ENCODE results near the gene FIBCD1. TPM values are rescaled to one million over a fixed set of nuclear protein-coding genes. Genes with fewer than 3 reads are reported as not detected.
"Not testable (repeated sequence)": the region's sequence is repeated elsewhere in the genome, so short reads cannot be mapped to it uniquely, and the experiment has no call there.

The FIBCD1 gene
- total RNA-seq, 2 experiments from 2014 or later, result not detected

DNA sequence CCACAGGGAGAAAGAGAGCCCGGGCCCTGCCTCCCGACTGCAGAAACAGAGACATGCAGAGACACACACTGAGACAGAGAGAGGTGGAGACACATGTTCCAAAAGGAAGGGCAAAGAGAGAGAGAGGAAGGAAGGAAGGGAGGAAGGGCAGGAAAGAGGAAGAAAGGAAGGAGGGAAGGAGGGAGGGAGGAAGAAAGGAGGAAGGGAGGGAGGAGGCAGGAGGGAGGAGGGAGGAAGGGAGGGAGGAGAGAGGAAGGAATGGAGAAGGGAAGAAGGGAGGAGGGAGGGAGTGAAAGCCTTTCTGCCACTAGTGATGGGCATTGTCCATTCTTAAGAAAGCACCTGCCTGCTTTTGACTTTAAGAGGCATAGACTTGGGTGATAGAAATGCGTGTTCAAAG, 31.8 kb upstream of the FIBCD1 start:
- H3K9me3 Mint-ChIP-seq, result no peaks in the 10 kb centered on the region
- no peak overlapping the region for H3K4me3 Mint-ChIP-seq
- intact Hi-C loops (cut with micrococcal nuclease), result no loop called here
- DNase-seq, result no peak
- H3K27ac Mint-ChIP-seq, result no peak overlapping the region
- no peaks in the 10 kb centered on the region for H3K36me3 Mint-ChIP-seq (ENCODE audit: low read depth)
- H3K27me3 Mint-ChIP-seq (ENCODE audit: low read depth), result peaks cover 18% of the 10 kb centered on the region
- CTCF ChIA-PET, result no interaction called here
- no peaks in the 10 kb centered on the region for H3K4me1 Mint-ChIP-seq (ENCODE audit: low read depth)

- Mint-ChIP-seq H3K36me3 (ENCODE audit: low read depth) (no peaks in the 10 kb centered on the region), H3K27ac (no peak overlapping the region), H3K4me3 (no peak overlapping the region), H3K9me3 (no peaks in the 10 kb centered on the region), H3K27me3 (ENCODE audit: low read depth) (peaks cover 18% of the 10 kb centered on the region), H3K4me1 (ENCODE audit: low read depth) (no peaks in the 10 kb centered on the region)
- CTCF ChIA-PET, result no interaction called here
- intact Hi-C loops (cut with micrococcal nuclease), result no loop called here
- DNase-seq, result no peak
These were observed 31.0 kb upstream of the FIBCD1 start for GRCh38 chr9:130970052-130970451.

DNA sequence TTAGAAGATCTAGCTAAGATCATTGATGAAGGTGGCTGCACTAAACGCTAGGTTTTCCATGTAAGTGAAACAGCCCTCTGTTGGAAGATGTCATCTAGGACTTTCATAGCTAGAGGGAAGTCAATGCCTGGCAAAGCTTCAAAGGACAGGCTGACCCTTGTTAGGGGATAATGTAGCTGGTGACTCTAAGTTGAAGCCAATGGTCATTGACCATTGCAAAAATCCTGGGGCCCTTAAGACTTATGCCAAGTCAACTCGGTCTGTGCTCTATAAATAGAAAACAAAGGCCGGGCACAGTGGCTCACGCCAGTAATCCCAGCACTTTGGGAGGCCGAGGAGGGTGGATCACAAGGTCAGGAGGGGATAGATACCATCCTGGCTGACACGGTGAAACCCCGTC, 26.6 kb upstream of the FIBCD1 start:
- H3K27ac Mint-ChIP-seq, result no peak overlapping the region
- DNase-seq, result no peak
- no peak overlapping the region for H3K4me3 Mint-ChIP-seq
- H3K9me3 Mint-ChIP-seq, result no peaks in the 10 kb centered on the region
- no peaks in the 10 kb centered on the region for H3K27me3 Mint-ChIP-seq (ENCODE audit: low read depth)
- intact Hi-C loops (cut with micrococcal nuclease), result no loop called here
- H3K36me3 Mint-ChIP-seq (ENCODE audit: low read depth), result no peaks in the 10 kb centered on the region
- CTCF ChIA-PET, result interaction anchor here (0.6 to 1.3 kb wide), 2 partner anchors 81 to 146 kb away, joined by 3 to 6 read pairs; no protein-coding TSS in a partner anchor
- H3K4me1 Mint-ChIP-seq (ENCODE audit: low read depth), result no peaks in the 10 kb centered on the region

GRCh38 chr9:130963916-130964315, 24.9 kb upstream of the FIBCD1 start:
- Mint-ChIP-seq H3K4me1 (ENCODE audit: low read depth) (no peaks in the 10 kb centered on the region), H3K36me3 (ENCODE audit: low read depth) (peaks cover under 1% of the 10 kb centered on the region), H3K27me3 (ENCODE audit: low read depth) (no peaks in the 10 kb centered on the region), H3K27ac (no peak overlapping the region), H3K9me3 (peaks cover under 1% of the 10 kb centered on the region), H3K4me3 (no peak overlapping the region)
- intact Hi-C loops (cut with micrococcal nuclease), result no loop called here
- DNase-seq, result no peak
- CTCF ChIA-PET, result no interaction called here

DNA sequence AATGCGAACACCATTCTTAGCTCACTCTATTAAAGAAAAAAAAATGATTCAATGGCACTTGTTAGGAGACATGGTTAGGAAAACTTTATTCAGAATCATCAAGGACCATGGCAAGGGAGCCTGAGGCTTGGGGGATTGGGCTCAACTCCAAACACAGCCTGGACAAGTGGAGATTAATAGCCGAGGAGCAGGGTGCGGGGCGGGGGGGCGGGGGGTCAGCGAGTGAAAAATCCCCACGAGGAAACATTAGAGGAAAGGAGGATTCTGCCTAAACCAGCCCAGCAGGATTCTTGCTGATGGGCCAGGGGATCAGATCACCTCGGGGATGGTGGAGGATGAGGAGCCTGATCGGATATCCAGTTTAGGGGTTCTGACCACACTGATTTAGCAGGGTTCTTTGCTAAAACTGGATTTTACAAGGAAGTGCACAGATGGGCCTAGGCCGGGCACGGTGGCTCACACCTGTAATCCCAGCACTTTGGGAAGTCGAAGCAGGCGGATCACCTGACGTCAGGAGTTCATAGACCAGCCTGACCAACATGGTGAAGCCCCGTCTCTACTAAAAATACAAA, 24.4 kb upstream of the FIBCD1 start:
- peaks cover 4% of the 10 kb centered on the region for H3K9me3 Mint-ChIP-seq
- no peak overlapping the region for H3K4me3 Mint-ChIP-seq
- DNase-seq, result no peak
- no peak overlapping the region for H3K27ac Mint-ChIP-seq
- no peaks in the 10 kb centered on the region for H3K27me3 Mint-ChIP-seq (ENCODE audit: low read depth)
- CTCF ChIA-PET, result no interaction called here
- peaks cover 2% of the 10 kb centered on the region for H3K36me3 Mint-ChIP-seq (ENCODE audit: low read depth)
- intact Hi-C loops (cut with micrococcal nuclease), result no loop called here
- H3K4me1 Mint-ChIP-seq (ENCODE audit: low read depth), result no peaks in the 10 kb centered on the region

- Mint-ChIP-seq H3K4me1 (ENCODE audit: low read depth) (no peaks in the 10 kb centered on the region), H3K36me3 (ENCODE audit: low read depth) (peaks cover 2% of the 10 kb centered on the region), H3K4me3 (no peak overlapping the region), H3K27ac (no peak overlapping the region), H3K27me3 (ENCODE audit: low read depth) (no peaks in the 10 kb centered on the region), H3K9me3 (peaks cover 5% of the 10 kb centered on the region)
- CTCF ChIA-PET, result no interaction called here
- no peak for DNase-seq
- intact Hi-C loops (cut with micrococcal nuclease), result no loop called here
These were observed 23.6 kb upstream of the FIBCD1 start for GRCh38 chr9:130962418-130963316.

DNA sequence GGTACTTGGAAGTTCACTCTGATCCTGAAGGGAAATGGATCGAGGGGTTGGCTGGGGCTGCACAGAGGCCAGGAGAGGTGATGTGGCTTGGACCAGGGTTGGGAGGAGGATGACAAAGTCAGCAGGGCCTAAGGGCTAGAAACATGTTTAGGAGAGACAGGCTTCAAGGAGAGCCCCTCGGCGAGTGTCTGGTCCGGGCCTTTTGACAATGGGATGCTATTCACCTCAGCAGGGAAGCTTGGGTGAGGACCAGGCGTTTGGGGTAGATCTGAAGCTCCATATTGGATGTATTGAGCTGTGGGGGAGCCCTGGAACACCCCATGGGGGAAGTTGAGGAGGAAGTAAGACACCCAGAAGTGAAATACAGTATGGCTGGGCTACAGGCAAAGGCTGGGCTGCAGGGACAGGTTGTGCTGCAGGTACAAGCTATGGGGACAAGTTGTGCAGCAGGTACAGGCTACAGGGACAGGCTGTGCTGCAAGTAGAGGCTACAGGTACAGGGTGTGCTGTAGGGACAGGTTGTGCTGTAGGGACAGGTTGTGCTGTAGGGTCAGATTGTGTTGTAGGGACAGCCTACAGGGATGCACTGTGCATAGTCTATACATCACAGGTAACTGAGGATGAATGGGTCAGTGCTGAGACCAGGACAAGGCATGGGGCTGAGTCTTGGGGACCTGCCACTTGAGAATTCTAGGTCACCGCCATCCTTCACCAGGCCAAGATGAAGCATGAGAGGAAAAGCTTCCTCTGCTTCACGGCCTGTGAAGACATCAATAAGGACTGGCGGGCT, 22.7 kb upstream of the FIBCD1 start:
- no peak overlapping the region for H3K4me3 Mint-ChIP-seq

GRCh38 chr9:130960522-130961378, 21.7 kb upstream of the FIBCD1 start:
- H3K27ac Mint-ChIP-seq, result no peak overlapping the region
- CTCF ChIA-PET, result no interaction called here

More for the DNA sequence above, 22.7 kb upstream of the FIBCD1 start:
- intact Hi-C loops (cut with micrococcal nuclease), result no loop called here
- CTCF ChIA-PET, result no interaction called here
- Mint-ChIP-seq H3K4me1 (ENCODE audit: low read depth) (no peaks in the 10 kb centered on the region), H3K36me3 (ENCODE audit: low read depth) (peaks cover 2% of the 10 kb centered on the region), H3K27me3 (ENCODE audit: low read depth) (no peaks in the 10 kb centered on the region), H3K9me3 (peaks cover 5% of the 10 kb centered on the region), H3K27ac (no peak overlapping the region)
- DNase-seq, result no peak

DNA sequence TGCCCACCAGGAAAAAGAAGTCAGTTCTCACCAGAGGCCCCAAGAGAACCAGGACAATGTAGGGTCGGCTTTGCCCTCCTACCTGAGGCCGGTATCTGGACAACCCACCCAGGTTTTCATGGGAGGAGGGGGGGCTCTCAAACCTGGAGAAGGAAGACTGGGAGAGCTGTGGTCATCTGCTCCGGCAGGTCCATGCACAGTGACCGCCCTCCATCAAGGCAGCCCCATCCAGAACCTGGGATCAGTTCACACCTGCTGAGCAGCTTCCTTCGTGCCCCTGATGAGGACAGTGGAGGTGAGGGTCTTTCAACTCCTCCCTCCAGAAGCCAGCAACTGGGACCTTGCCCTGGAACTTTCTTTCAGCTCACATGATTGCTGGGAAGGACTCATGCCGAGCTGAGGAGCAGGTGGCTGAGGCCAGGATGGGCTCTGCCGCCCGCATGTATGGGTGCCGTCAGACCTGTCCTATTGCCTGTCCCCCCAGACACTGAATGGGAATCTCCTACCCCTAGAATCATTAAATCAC, 20.8 kb upstream of the FIBCD1 start:
- CTCF ChIA-PET, result no interaction called here
- no peak for DNase-seq
- Mint-ChIP-seq H3K27ac (no peak overlapping the region), H3K4me1 (ENCODE audit: low read depth) (no peaks in the 10 kb centered on the region), H3K36me3 (ENCODE audit: low read depth) (peaks cover 2% of the 10 kb centered on the region), H3K27me3 (ENCODE audit: low read depth) (peaks cover 2% of the 10 kb centered on the region), H3K4me3 (no peak overlapping the region), H3K9me3 (peaks cover 5% of the 10 kb centered on the region)
- intact Hi-C loops (cut with micrococcal nuclease), result no loop called here

More at GRCh38 chr9:130960522-130961378, 21.7 kb upstream of the FIBCD1 start:
- DNase-seq, result no peak
- Mint-ChIP-seq H3K4me3 (no peak overlapping the region), H3K36me3 (ENCODE audit: low read depth) (peaks cover 2% of the 10 kb centered on the region), H3K9me3 (peaks cover 5% of the 10 kb centered on the region), H3K4me1 (ENCODE audit: low read depth) (no peaks in the 10 kb centered on the region), H3K27me3 (ENCODE audit: low read depth) (peaks cover 2% of the 10 kb centered on the region)
- intact Hi-C loops (cut with micrococcal nuclease), result no loop called here

GRCh38 chr9:130958564-130958963, 19.5 kb upstream of the FIBCD1 start:
- intact Hi-C loops (cut with micrococcal nuclease); H3K27me3 Mint-ChIP-seq (ENCODE audit: low read depth); H3K36me3 Mint-ChIP-seq (ENCODE audit: low read depth); H3K9me3 Mint-ChIP-seq; H3K4me1 Mint-ChIP-seq (ENCODE audit: low read depth); H3K4me3 Mint-ChIP-seq; CTCF ChIA-PET; DNase-seq; H3K27ac Mint-ChIP-seq: not testable (repeated sequence)

DNA sequence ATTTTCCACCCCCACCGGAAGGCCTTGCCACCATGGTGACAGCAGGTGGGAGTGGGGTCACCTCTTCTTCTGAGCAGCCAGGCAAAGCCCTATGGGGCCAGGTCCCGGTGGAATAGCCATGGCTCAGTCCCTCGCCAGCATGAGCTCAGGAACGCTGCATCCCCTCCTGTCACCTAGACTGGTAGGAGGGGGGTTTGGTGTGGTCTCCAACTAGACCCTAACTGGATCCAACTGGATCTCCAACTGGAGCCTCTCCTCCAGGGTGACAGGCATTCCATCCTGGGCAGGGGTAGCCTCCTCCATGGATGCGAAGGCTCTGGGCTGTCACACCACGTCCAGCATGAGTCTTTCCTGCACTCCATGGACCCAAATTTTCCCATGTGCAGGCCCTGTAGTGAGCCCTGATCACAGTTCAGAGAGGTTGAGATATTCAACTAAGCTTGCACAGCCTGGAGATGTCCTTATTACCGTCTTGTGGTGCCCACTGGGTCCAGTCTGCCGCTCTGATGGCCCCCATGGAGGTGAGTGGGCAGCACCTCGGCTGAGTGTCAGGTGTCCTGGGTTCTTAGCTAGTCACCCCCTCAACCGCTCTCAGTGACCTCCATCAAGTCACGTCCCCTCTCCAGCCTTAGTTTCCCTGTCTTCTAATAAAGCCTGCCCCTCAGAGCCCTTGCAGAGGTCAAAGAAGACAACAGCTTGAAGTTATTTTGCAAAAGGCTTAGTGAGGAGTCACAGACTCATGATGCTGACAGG, 18.6 kb upstream of the FIBCD1 start:
- intact Hi-C loops (cut with micrococcal nuclease), result no loop called here
- no peak for DNase-seq
- CTCF ChIA-PET, result no interaction called here
- H3K4me3 Mint-ChIP-seq, result no peak overlapping the region
- no peak overlapping the region for H3K27ac Mint-ChIP-seq
- H3K36me3 Mint-ChIP-seq (ENCODE audit: low read depth), result peaks cover 2% of the 10 kb centered on the region
- H3K27me3 Mint-ChIP-seq (ENCODE audit: low read depth), result peaks cover 2% of the 10 kb centered on the region
- peaks cover 5% of the 10 kb centered on the region for H3K9me3 Mint-ChIP-seq
- no peaks in the 10 kb centered on the region for H3K4me1 Mint-ChIP-seq (ENCODE audit: low read depth)
